Lung (tissue), 12 donors: ENCODE data around the gene ZNF280C. TPM values are rescaled to one million over a fixed set of nuclear protein-coding genes. Genes with fewer than 3 reads are reported as not detected.
A peak's percentile ranks its signal among the peaks of the same experiment; 100 is the strongest.

Source experiments
- ATAC-seq: fragments of 200-7000 bp; cut with Tn5 transposase; one replicate; pipeline ENCODE4 v1.9.1; 2020; ENCODE audit warnings: moderate number of reproducible peaks; ENCODE audit not compliant: insufficient read depth, low FRiP score
- DNase-seq, 3 donors: peaks; one replicate each; pipeline ENCODE4 v3.0.0-alpha.2; 2013 to 2017
- H3K27ac ChIP-seq, 2 donors: one replicate each; pipeline ENCODE4 v1.5.1; 2013; ENCODE audit warnings: mild to moderate bottlenecking in 2 of 2, moderate library complexity in 2 of 2, control low read depth in 1 of 2, inconsistent platforms in 1 of 2, low read depth in 1 of 2, low read length in 1 of 2
- H3K27me3 ChIP-seq, 3 donors: one replicate each; pipeline ENCODE4 v1.5.1; 2013; ENCODE audit warnings: low read length in 2 of 3; ENCODE audit not compliant: control insufficient read depth in 3 of 3, insufficient read depth in 3 of 3
- H3K36me3 ChIP-seq, 4 donors: one replicate each; pipeline ENCODE4 v1.5.1; 2013; ENCODE audit warnings: low read length in 4 of 4, mild to moderate bottlenecking in 1 of 4, moderate library complexity in 1 of 4; ENCODE audit not compliant: control insufficient read depth in 4 of 4, insufficient read depth in 4 of 4
- H3K4me1 ChIP-seq, 5 donors: one replicate each; pipeline ENCODE4 v1.5.1; 2013; ENCODE audit warnings: low read length in 5 of 5, mild to moderate bottlenecking in 2 of 5, moderate library complexity in 1 of 5; ENCODE audit not compliant: control insufficient read depth in 5 of 5, insufficient read depth in 5 of 5
- H3K4me3 ChIP-seq: one replicate; pipeline ENCODE4 v1.5.1; 2013; ENCODE audit warnings: mild to moderate bottlenecking, control low read depth, moderate library complexity
- H3K9ac ChIP-seq, 2 donors: one replicate each; pipeline ENCODE4 v1.5.1; 2013; ENCODE audit warnings: low read length in 2 of 2, control low read depth in 1 of 2; ENCODE audit not compliant: insufficient read depth in 1 of 2
- H3K9me3 ChIP-seq, 4 donors: one replicate each; pipeline ENCODE4 v1.5.1; 2013; ENCODE audit warnings: low read length in 3 of 4, mild to moderate bottlenecking in 1 of 4, moderate library complexity in 1 of 4; ENCODE audit not compliant: control insufficient read depth in 4 of 4, insufficient read depth in 3 of 4
- WGBS, 2 donors: extraction: QIAGEN DNeasy Blood & Tissue Kit; methylation state at CpG; one replicate each; pipeline ENCODE4 v1.1.7; 2013; 5-methylcytosine and 5-hydroxymethylcytosine counted together
- polyA plus RNA-seq, 2 donors: library from polyadenylated mRNA; stranded (reverse); fragments of 200-250 nt; gene quantifications; one replicate each; pipeline ENCODE4 v1.2.1, GENCODE V29; 2013
- total RNA-seq, 2 donors: library from RNA; depleted of rRNA in 1 of 2; stranded (reverse); fragments of >200 nt in 1 of 2; gene quantifications; one replicate each; pipeline ENCODE4 v1.2.1, GENCODE V29; 2014 to 2021
- TF ChIP-seq, protein P1 (sequence below): IDR thresholded peaks from 2 replicates; pipeline ENCODE4 v1.5.1; 2012; ENCODE audit warnings: mild to moderate bottlenecking; ENCODE audit errors: control extremely low read depth, extremely low read depth
- donor health status: control.
- donor health status: control.
- donor health status: Bipolar disorder and iron deficiency.
- donor health status: healthy.
- donor health status: DM: yes; HTN: yes; CAD: no.

The ZNF280C gene
- total and polyA plus RNA-seq, 4 donors, result 1.2 to 7.3 (median 2.5) TPM

- ATAC-seq, result no peak
- Histone ChIP-seq H3K4me3 (no peak overlapping the region), H3K9ac (no peak overlapping the region), H3K27me3 (no peaks in the 10 kb centered on the region), H3K36me3 (no peaks in the 10 kb centered on the region), H3K27ac (no peak overlapping the region), H3K9me3 (peaks cover 0 to 2% (median 0%) of the 10 kb centered on the region in 4 donors), H3K4me1 (no peaks in the 10 kb centered on the region)
- 69 to 100% methylated on average over 1 of the region's 1 CpG for WGBS, 2 donors
- TF ChIP-seq, protein P1, sequence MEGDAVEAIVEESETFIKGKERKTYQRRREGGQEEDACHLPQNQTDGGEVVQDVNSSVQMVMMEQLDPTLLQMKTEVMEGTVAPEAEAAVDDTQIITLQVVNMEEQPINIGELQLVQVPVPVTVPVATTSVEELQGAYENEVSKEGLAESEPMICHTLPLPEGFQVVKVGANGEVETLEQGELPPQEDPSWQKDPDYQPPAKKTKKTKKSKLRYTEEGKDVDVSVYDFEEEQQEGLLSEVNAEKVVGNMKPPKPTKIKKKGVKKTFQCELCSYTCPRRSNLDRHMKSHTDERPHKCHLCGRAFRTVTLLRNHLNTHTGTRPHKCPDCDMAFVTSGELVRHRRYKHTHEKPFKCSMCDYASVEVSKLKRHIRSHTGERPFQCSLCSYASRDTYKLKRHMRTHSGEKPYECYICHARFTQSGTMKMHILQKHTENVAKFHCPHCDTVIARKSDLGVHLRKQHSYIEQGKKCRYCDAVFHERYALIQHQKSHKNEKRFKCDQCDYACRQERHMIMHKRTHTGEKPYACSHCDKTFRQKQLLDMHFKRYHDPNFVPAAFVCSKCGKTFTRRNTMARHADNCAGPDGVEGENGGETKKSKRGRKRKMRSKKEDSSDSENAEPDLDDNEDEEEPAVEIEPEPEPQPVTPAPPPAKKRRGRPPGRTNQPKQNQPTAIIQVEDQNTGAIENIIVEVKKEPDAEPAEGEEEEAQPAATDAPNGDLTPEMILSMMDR, result no peak
- DNase-seq, result no peak
Measured at GRCh38 chrX:130301405-130301804, 32.7 kb upstream of the ZNF280C start.

DNA sequence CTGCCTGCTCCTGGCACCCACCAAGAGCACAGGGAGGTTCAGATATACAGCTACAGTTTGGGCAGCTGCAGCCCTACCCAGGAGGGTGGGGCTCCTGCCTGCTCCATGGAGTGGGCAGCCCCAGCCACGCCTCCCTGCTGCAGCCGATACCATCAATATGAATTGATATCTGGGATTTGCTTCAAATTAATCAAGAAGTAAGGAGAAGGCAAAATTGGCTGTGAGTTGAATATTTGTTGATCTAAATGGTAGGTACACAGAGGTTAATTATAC, 31.2 kb upstream of the ZNF280C start:
- no peak for ATAC-seq
- Histone ChIP-seq H3K9ac (no peak overlapping the region), H3K36me3 (no peaks in the 10 kb centered on the region), H3K27ac (no peak overlapping the region), H3K27me3 (peaks cover 0 to 3% (median 3%) of the 10 kb centered on the region in 3 donors), H3K9me3 (no peaks in the 10 kb centered on the region), H3K4me1 (no peaks in the 10 kb centered on the region), H3K4me3 (no peak overlapping the region)
- DNase-seq, result no peak
- WGBS, 2 donors, result 67 to 83% methylated on average over 2 of the region's 2 CpGs
- TF ChIP-seq, protein P1, result no peak

DNA sequence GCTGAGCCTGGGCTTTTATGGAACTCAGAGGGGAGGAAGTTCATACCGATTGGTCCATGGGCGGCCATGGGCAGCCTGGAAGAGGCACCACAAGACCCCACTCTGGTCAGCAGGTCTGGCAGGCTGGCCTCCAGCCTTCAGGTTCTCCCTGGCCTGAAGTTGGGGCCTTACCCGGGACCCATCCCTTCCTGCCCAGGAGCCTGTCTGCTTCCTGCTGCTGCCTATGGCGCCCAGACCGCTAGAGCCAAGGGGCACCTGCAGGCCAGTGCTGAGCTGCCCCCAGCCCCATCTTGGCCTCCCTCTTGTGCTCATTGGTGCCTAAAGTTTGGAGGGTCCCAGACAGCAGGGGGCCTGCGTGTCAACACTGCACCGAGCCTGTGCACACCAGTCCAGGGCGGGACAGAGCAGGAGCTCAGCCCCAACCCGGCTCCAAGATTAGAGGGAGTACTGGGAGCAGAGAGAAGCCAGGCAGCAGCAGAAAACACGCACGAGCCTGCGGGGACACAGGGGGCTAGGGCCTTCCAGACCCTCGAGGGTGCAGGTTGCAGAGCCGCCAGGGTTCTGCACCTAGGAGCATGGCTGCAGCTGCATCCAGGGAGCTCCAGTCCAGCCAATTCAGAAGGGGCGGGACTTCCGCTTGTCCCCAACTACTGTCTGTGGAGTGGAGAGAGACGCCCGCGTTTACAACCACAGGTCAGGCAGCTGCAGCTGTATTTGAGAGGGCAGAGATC, 30.7 kb upstream of the ZNF280C start:
- H3K27ac ChIP-seq, result no peak overlapping the region
- ATAC-seq (no peak), DNase-seq (no peak)
- no peaks in the 10 kb centered on the region for H3K4me1 ChIP-seq
- no peaks in the 10 kb centered on the region for H3K9me3 ChIP-seq
- peaks cover 0 to 3% (median 3%) of the 10 kb centered on the region in 3 donors for H3K27me3 ChIP-seq
- H3K9ac ChIP-seq, result no peak overlapping the region
- H3K4me3 ChIP-seq, result no peak overlapping the region
- no peaks in the 10 kb centered on the region for H3K36me3 ChIP-seq
- TF ChIP-seq, protein P1, result no peak
- 71 to 87% methylated on average over 11 to 19 of the region's 19 CpGs for WGBS, 2 donors

DNA sequence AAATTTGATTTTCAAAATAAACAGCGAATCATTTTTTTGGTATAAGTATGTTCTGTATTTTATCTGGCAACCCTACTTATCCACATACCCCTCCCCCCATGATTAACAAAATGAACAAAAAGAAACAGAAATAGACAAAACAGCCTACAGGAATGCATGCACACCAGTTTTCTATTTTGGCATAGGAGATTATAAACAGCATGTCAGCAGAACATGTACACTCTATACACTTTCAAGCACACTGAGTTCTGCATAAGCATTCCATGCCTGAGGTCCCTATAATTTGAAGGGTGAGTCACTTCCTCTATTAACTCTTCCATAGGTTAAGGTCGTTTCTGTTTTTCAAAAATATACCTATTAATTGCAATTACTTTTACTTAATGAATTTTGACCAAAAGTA, 28.0 kb upstream of the ZNF280C start:
- Histone ChIP-seq H3K9me3 (no peaks in the 10 kb centered on the region), H3K27ac (no peak overlapping the region), H3K4me1 (no peaks in the 10 kb centered on the region), H3K4me3 (no peak overlapping the region), H3K27me3 (peaks cover 0 to 3% (median 3%) of the 10 kb centered on the region in 3 donors), H3K36me3 (no peaks in the 10 kb centered on the region), H3K9ac (no peak overlapping the region)
- ATAC-seq (no peak), DNase-seq (peak in 2 of 3 donors; percentile 1 to 5)
- 42 to 48% methylated on average over 2 of the region's 2 CpGs for WGBS, 2 donors
- TF ChIP-seq, protein P1, result no peak
